HepG2 (cell line): ENCODE measurements around the gene UBAP1L. TPM values are rescaled to one million over a fixed set of nuclear protein-coding genes. Genes with fewer than 3 reads are reported as not detected.

ENCODE experiments used
- CHD4 ChIP-seq: fragments of 200-600 bp; sonication (generic); IDR thresholded peaks from 2 replicates; pipeline ENCODE4 v1.7.0; 2017; ENCODE audit warnings: mild to moderate bottlenecking, low read length, borderline replicate concordance
- CREM ChIP-seq, 2 experiments: sonication (generic) in 1 of 2; formaldehyde crosslinking in 1 of 2; IDR thresholded peaks; 2 replicates each; pipeline versions ENCODE4 v1.4.0 to v1.6.1; 2016 to 2020; ENCODE audit warnings: antibody characterized with exemption in 1 of 2, mild to moderate bottlenecking in 1 of 2, missing genetic modification reagents in 1 of 2
- DNMT1 ChIP-seq: sonication (generic); formaldehyde crosslinking; IDR thresholded peaks from 2 replicates; pipeline ENCODE4 v1.5.1; 2020; ENCODE audit warnings: mild to moderate bottlenecking, missing genetic modification reagents
- ERF ChIP-seq: IDR thresholded peaks from 2 replicates; pipeline ENCODE4 v1.6.1; 2018; ENCODE audit warnings: missing biosample characterization, missing genetic modification reagents
- FOSL1 ChIP-seq: sonication (generic); formaldehyde crosslinking; IDR thresholded peaks from 2 replicates; pipeline ENCODE4 v1.9.0; 2021; ENCODE audit warnings: missing genetic modification reagents, borderline replicate concordance
- FOXC1 ChIP-seq: sonication (generic); formaldehyde crosslinking; IDR thresholded peaks from 2 replicates; pipeline ENCODE4 v1.8.0; 2022; ENCODE audit warnings: mild to moderate bottlenecking, missing genetic modification reagents, borderline replicate concordance
- FOXK2 ChIP-seq: fragments of 450-650 bp; IDR thresholded peaks from 2 replicates; pipeline ENCODE4 v1.6.1; 2016
- NCOA2 ChIP-seq: sonication (generic); formaldehyde crosslinking; IDR thresholded peaks from 2 replicates; pipeline ENCODE4 v1.8.0; 2022; ENCODE audit warnings: inconsistent platforms
- NFKB2 ChIP-seq: sonication (generic); formaldehyde crosslinking; IDR thresholded peaks from 2 replicates; pipeline ENCODE4 v1.4.0; 2020; ENCODE audit warnings: missing genetic modification reagents, borderline replicate concordance
- PAX8 ChIP-seq: sonication (generic); formaldehyde crosslinking; IDR thresholded peaks from 2 replicates; pipeline ENCODE4 v1.8.0; 2022; ENCODE audit warnings: mild to moderate bottlenecking, missing genetic modification reagents, borderline replicate concordance
- RFXANK ChIP-seq: IDR thresholded peaks from 2 replicates; pipeline ENCODE4 v1.6.1; 2016
- SETDB1 ChIP-seq: sonication (generic); formaldehyde crosslinking; IDR thresholded peaks from 2 replicates; pipeline ENCODE4 v1.5.1; 2020; ENCODE audit warnings: missing genetic modification reagents, mild to moderate bottlenecking, borderline replicate concordance
- SIN3A ChIP-seq: IDR thresholded peaks from 2 replicates; pipeline ENCODE4 v1.6.1; 2011; ENCODE audit warnings: low read depth, mild to moderate bottlenecking, control low read depth, low read length, borderline replicate concordance
- STAG1 ChIP-seq: sonication (generic); formaldehyde crosslinking; IDR thresholded peaks from 2 replicates; pipeline ENCODE4 v1.4.0; 2020; ENCODE audit warnings: missing genetic modification reagents
- TAF1 ChIP-seq: sonication (generic); formaldehyde crosslinking; IDR thresholded peaks from 2 replicates; pipeline ENCODE4 v1.4.0; 2020; ENCODE audit warnings: missing genetic modification reagents
- TAF15 ChIP-seq: fragments of 200-400 bp; formaldehyde crosslinking; IDR thresholded peaks from one replicate; pipeline ENCODE4 v1.6.1; 2018; ENCODE audit warnings: mild to moderate bottlenecking, low read depth, low read length; ENCODE audit not compliant: poor library complexity, severe bottlenecking
- TSC22D2 ChIP-seq: sonication (generic); formaldehyde crosslinking; IDR thresholded peaks from 2 replicates; pipeline ENCODE4 v1.5.1; 2020; ENCODE audit warnings: missing genetic modification reagents, mild to moderate bottlenecking, borderline replicate concordance
- ZBTB7A ChIP-seq: sonication (generic); formaldehyde crosslinking; IDR thresholded peaks from 2 replicates; pipeline ENCODE4 v1.8.0; 2022; ENCODE audit warnings: mild to moderate bottlenecking, missing genetic modification reagents
- ZBTB7B ChIP-seq: sonication (generic); formaldehyde crosslinking; IDR thresholded peaks from 2 replicates; pipeline ENCODE4 v1.4.0; 2020; ENCODE audit warnings: missing genetic modification reagents
- ZFY ChIP-seq: sonication (generic); formaldehyde crosslinking; IDR thresholded peaks from 2 replicates; pipeline ENCODE4 v1.4.0; 2020; ENCODE audit warnings: missing genetic modification reagents
- ZKSCAN1 ChIP-seq: fragments of 150-350 bp; IDR thresholded peaks from 2 replicates; pipeline ENCODE4 v1.6.1; 2014; ENCODE audit warnings: low read length
- ZMYM3 ChIP-seq: sonication (generic); formaldehyde crosslinking; IDR thresholded peaks from 2 replicates; pipeline ENCODE4 v1.5.1; 2020; ENCODE audit warnings: mild to moderate bottlenecking, missing genetic modification reagents
- ZNF264 ChIP-seq: sonication (generic); formaldehyde crosslinking; IDR thresholded peaks from 2 replicates; pipeline ENCODE4 v1.4.0; 2020; ENCODE audit warnings: missing genetic modification reagents
- polyA plus RNA-seq, 8 experiments: library from polyadenylated mRNA; depleted of rRNA in 3 of 8; stranded (reverse) in 7 of 8; unstranded in 1 of 8; fragments of >200 nt; fragmentation: Illumina TruSeq in 4 of 8; extraction: Trizol in 4 of 8; gene quantifications; 2 replicates each; pipeline versions ENCODE4 v1.2.1 to v1.2.3, GENCODE V29; 2011 to 2016; ENCODE audit warnings: low read depth in 4 of 8, missing spikeins in 1 of 8, mixed read lengths in 1 of 8; ENCODE audit not compliant: insufficient read depth in 1 of 8
- total RNA-seq, 5 experiments: library from RNA; depleted of rRNA; stranded (reverse); fragments of >200 nt; fragmentation: Illumina TruSeq; extraction: Trizol; gene quantifications; 2 replicates each; pipeline ENCODE4 v1.2.3, GENCODE V29; 2016; ENCODE audit warnings: low read depth in 1 of 5
- TF ChIP-seq, protein P1 (sequence below): sonication (generic); formaldehyde crosslinking; IDR thresholded peaks from 2 replicates; pipeline ENCODE4 v1.4.0; 2020; ENCODE audit warnings: missing genetic modification reagents
- TF ChIP-seq, protein P2 (sequence below): sonication (generic); formaldehyde crosslinking; IDR thresholded peaks from 2 replicates; pipeline ENCODE4 v1.4.0; 2020; ENCODE audit warnings: mild to moderate bottlenecking, missing genetic modification reagents
- TF ChIP-seq, protein P3 (sequence below): sonication (generic); formaldehyde crosslinking; IDR thresholded peaks from 2 replicates; pipeline ENCODE4 v1.4.0; 2020; ENCODE audit warnings: missing genetic modification reagents, borderline replicate concordance

The UBAP1L gene
- total and polyA plus RNA-seq, 2 of the 13 experiments (the other 11 are each of a cell fraction or from before 2014, with no cell fraction given): 0.86 to 1.4 TPM

DNA sequence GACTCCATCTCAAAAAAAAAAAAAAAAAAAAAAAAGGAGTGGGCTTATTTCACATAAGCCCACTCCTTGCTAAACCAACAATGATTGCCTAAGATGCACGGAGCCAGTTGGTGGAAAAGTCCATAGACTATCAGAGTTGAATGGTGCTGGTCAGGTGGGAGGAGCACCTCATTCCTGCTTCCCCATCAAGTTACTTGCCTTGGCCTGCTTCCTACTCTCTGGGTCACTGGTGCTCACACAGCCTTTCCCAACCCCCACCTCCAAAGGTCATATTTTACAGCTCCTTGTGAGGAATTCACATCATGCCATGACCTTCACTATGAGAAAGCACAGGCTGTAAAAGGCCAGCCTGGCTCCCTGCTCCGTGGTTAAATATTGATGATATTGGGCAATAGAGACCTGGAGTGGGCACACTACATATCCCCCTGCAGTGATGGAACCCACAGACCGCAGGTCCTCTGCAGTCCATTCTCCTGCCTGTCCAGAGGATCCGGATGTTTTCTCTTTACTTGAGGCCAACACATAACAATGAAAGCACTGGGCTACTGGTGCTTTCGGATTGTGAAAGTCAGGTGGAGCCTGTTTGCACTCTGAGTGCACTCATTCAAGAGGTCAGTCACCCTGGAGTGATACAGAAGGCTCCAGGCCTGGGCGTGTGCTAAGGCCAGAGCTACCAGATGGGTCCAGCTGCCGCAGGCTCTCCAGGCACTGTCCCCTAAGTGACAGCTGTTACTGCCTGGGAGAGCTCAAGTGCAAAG is 70.1 kb downstream of the UBAP1L start, which contains the start of gene SLC51B (continued):
- TF ChIP-seq, protein P1, sequence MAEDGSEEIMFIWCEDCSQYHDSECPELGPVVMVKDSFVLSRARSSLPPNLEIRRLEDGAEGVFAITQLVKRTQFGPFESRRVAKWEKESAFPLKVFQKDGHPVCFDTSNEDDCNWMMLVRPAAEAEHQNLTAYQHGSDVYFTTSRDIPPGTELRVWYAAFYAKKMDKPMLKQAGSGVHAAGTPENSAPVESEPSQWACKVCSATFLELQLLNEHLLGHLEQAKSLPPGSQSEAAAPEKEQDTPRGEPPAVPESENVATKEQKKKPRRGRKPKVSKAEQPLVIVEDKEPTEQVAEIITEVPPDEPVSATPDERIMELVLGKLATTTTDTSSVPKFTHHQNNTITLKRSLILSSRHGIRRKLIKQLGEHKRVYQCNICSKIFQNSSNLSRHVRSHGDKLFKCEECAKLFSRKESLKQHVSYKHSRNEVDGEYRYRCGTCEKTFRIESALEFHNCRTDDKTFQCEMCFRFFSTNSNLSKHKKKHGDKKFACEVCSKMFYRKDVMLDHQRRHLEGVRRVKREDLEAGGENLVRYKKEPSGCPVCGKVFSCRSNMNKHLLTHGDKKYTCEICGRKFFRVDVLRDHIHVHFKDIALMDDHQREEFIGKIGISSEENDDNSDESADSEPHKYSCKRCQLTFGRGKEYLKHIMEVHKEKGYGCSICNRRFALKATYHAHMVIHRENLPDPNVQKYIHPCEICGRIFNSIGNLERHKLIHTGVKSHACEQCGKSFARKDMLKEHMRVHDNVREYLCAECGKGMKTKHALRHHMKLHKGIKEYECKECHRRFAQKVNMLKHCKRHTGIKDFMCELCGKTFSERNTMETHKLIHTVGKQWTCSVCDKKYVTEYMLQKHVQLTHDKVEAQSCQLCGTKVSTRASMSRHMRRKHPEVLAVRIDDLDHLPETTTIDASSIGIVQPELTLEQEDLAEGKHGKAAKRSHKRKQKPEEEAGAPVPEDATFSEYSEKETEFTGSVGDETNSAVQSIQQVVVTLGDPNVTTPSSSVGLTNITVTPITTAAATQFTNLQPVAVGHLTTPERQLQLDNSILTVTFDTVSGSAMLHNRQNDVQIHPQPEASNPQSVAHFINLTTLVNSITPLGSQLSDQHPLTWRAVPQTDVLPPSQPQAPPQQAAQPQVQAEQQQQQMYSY (CRISPR knock-in tag): peak; percentile 62; the same call in 1 of the 2 replicates
- TF ChIP-seq SIN3A (peak; percentile 79; the same call in 1 of the 2 replicates), FOXC1 (CRISPR knock-in tag) (peak; percentile 19), TAF1 (CRISPR knock-in tag) (peak; percentile 42; the same call in 1 of the 2 replicates), ZFY (CRISPR knock-in tag) (peak; percentile 82), NFKB2 (CRISPR knock-in tag) (peak; percentile 83; the same call in 1 of the 2 replicates), ERF (peak; percentile 94; the same call in 1 of the 2 replicates), NCOA2 (CRISPR knock-in tag) (peak; percentile 86), TSC22D2 (CRISPR knock-in tag) (peak; percentile 66; the same call in 1 of the 2 replicates), ZMYM3 (CRISPR knock-in tag) (peak; percentile 77; the same call in 1 of the 2 replicates), RFXANK (peak; percentile 77; the same call in 1 of the 2 replicates), PAX8 (CRISPR knock-in tag) (no peak), CHD4 (peak; percentile 80; the same call in 1 of the 2 replicates), TAF15 (no peak), STAG1 (CRISPR knock-in tag) (no peak), ZKSCAN1 (no peak), FOXK2 (peak; percentile 71; the same call in 1 of the 2 replicates), ZNF264 (CRISPR knock-in tag) (peak; percentile 90; the same call in 1 of the 2 replicates), DNMT1 (CRISPR knock-in tag) (no peak), FOSL1 (CRISPR knock-in tag) (0 out of 2 replicates have a peak, but pooled peaks have one; percentile 5), SETDB1 (CRISPR knock-in tag) (no peak), ZBTB7A (CRISPR knock-in tag) (peak; percentile 74; the same call in 1 of the 2 replicates), ZBTB7B (peak; percentile 91; the same call in 1 of the 2 replicates), CREM (IDR thresholded peaks at IDR 0.05) (peak; percentile 69; the same call in 1 of the 2 replicates), CREM (CRISPR knock-in tag; IDR thresholded peaks at IDR 0.05) (no peak)
- TF ChIP-seq, protein P2, sequence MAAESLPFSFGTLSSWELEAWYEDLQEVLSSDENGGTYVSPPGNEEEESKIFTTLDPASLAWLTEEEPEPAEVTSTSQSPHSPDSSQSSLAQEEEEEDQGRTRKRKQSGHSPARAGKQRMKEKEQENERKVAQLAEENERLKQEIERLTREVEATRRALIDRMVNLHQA (CRISPR knock-in tag): no peak
- TF ChIP-seq, protein P3, sequence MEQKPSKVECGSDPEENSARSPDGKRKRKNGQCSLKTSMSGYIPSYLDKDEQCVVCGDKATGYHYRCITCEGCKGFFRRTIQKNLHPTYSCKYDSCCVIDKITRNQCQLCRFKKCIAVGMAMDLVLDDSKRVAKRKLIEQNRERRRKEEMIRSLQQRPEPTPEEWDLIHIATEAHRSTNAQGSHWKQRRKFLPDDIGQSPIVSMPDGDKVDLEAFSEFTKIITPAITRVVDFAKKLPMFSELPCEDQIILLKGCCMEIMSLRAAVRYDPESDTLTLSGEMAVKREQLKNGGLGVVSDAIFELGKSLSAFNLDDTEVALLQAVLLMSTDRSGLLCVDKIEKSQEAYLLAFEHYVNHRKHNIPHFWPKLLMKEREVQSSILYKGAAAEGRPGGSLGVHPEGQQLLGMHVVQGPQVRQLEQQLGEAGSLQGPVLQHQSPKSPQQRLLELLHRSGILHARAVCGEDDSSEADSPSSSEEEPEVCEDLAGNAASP (CRISPR knock-in tag): peak; percentile 93
